IPS-20b (cell line): ENCODE data around the gene MT1E.
A peak's percentile ranks its signal among the peaks of the same experiment; 100 is the strongest.

Source experiments
- H3K27ac ChIP-seq: one replicate; pipeline ENCODE4 v1.5.1; 2013; ENCODE audit warnings: low read length
- H3K27me3 ChIP-seq: 2 replicates; pipeline ENCODE4 v1.6.1; 2013; ENCODE audit warnings: mild to moderate bottlenecking, low read length, inconsistent platforms; ENCODE audit not compliant: insufficient read depth
- H3K36me3 ChIP-seq: 2 replicates; pipeline ENCODE4 v1.6.1; 2013; ENCODE audit warnings: low read depth, mild to moderate bottlenecking, inconsistent platforms, low read length, moderate library complexity; ENCODE audit not compliant: insufficient read depth
- H3K4me1 ChIP-seq: 2 replicates; pipeline ENCODE4 v1.6.1; 2013; ENCODE audit warnings: mild to moderate bottlenecking, control low read depth, inconsistent platforms, low read length, moderate library complexity; ENCODE audit not compliant: insufficient read depth
- H3K4me3 ChIP-seq: 2 replicates; pipeline ENCODE4 v1.5.1; 2013; ENCODE audit warnings: mild to moderate bottlenecking, low read length, inconsistent platforms
- H3K9ac ChIP-seq: 2 replicates; pipeline ENCODE4 v1.6.1; 2013; ENCODE audit warnings: low read depth, mild to moderate bottlenecking, inconsistent platforms, low read length, moderate library complexity
- H3K9me3 ChIP-seq: 2 replicates; pipeline ENCODE4 v1.6.1; 2013; ENCODE audit warnings: mild to moderate bottlenecking, low read depth, low read length, inconsistent platforms; ENCODE audit not compliant: insufficient read depth

Gene MT1E

DNA sequence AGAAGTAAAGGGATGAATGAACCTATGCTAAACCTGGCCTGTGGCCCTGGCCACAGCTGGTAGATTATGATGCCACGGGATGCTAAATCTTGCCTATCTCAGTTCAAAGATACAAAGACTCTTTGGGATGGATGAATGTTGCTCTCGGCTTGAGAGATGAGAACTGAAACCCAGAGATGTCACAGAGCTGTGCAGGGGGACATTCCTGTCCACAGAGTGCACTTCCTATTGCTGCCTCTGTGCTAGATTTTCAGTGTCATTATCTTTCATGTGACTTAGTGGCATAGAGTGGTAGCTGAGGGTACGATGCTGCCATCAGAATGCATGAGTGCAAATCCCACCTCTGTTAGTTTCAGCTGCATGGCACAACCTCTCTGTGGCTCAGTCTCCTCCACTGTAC lies 4.6 kb downstream of the MT1E start:
- H3K4me3 ChIP-seq = no peak overlapping the region

DNA sequence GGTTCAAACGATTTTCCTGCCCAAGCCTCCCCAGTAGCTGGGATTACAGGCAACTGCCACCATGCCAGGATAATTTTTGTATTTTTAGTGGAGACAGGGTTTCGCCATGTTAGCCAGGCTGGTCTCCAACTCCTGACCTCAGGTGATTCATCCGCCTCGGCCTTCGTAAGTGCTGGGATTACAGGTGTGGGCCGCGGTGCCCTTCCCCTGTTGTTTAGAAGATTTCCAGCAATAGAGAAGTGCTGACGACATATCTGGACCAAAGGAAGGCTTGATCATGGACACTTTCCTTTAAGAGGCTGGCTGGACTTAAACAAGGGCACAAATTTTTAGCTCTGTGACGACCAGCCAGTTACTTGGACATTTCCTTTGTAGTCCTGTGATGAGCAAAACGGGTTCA lies 5.6 kb downstream of the MT1E start:
- peaks cover 100% of the 10 kb centered on the region for H3K27me3 ChIP-seq
- H3K4me3 ChIP-seq = no peak overlapping the region
- no peak overlapping the region for H3K27ac ChIP-seq
- no peaks in the 10 kb centered on the region for H3K9me3 ChIP-seq
- H3K36me3 ChIP-seq = no peaks in the 10 kb centered on the region
- peaks cover 3% of the 10 kb centered on the region; the same call in 1 of the 2 replicates for H3K4me1 ChIP-seq
- no peak overlapping the region for H3K9ac ChIP-seq

More for the DNA sequence above, 4.6 kb downstream of the MT1E start:
- peaks cover 100% of the 10 kb centered on the region for H3K27me3 ChIP-seq
- peaks cover 5% of the 10 kb centered on the region; the same call in 1 of the 2 replicates for H3K4me1 ChIP-seq
- H3K9ac ChIP-seq = no peak overlapping the region
- no peaks in the 10 kb centered on the region for H3K9me3 ChIP-seq
- H3K27ac ChIP-seq = no peak overlapping the region
- no peaks in the 10 kb centered on the region for H3K36me3 ChIP-seq

GRCh38 chr16:56631832-56632155 lies 6.2 kb downstream of the MT1E start:
- Histone ChIP-seq H3K4me3 (peak overlapping the region; percentile 47; the same call in 1 of the 2 replicates), H3K27me3 (peaks cover 100% of the 10 kb centered on the region), H3K9ac (no peak overlapping the region), H3K36me3 (no peaks in the 10 kb centered on the region), H3K27ac (no peak overlapping the region), H3K4me1 (peaks cover 3% of the 10 kb centered on the region; the same call in 1 of the 2 replicates), H3K9me3 (no peaks in the 10 kb centered on the region)

DNA sequence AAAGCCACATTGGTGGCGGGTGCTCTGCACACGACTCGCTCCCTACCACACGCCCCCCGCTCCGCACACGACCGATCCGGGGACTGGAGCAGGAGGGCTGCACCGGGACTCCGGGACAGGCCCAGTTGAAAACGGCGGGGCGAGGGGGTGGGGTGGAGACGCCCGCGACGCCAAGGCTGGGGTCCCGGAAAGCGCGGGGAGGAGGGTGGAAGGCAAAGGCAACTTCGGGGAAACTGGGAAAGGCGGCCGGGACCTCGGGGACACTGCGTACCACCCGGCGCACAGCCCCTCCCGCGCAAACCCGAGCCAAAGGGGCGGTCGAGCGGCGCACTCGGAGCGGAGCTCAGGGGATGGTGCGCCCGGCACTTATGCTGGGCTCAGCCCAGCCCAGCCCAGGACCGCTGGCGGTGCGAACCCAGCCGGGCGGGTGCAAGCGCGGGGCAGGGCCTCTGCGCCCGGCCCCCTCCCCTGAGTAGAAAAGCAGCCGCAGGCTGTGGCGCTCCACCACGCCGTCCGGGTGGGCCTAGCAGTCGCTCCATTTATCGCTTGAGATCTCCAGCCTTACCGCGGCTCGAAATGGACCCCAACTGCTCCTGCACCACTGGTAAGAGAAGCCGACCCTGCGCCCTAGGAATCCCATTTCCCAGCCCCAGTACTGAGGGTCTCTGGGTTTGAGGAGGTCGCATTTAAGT lies 6.7 kb downstream of the MT1E start, which contains the start of gene MT1M:
Gene MT1M (plus strand): TSS at position 504 of the 692 bp plus-strand sequence. CDS start 73 bp downstream, at position 577.
- no peak within 1 kb of the TSS for H3K27ac ChIP-seq
- H3K9ac ChIP-seq = no peak within 1 kb of the TSS
- peaks cover 3% of the 10 kb centered on the region; the same call in 1 of the 2 replicates for H3K4me1 ChIP-seq
- H3K36me3 ChIP-seq = no peaks in the 10 kb centered on the region
- H3K9me3 ChIP-seq = no peaks in the 10 kb centered on the region
- peaks cover 100% of the 10 kb centered on the region for H3K27me3 ChIP-seq
- peak within 1 kb of the TSS; percentile 47; the same call in 1 of the 2 replicates for H3K4me3 ChIP-seq

DNA sequence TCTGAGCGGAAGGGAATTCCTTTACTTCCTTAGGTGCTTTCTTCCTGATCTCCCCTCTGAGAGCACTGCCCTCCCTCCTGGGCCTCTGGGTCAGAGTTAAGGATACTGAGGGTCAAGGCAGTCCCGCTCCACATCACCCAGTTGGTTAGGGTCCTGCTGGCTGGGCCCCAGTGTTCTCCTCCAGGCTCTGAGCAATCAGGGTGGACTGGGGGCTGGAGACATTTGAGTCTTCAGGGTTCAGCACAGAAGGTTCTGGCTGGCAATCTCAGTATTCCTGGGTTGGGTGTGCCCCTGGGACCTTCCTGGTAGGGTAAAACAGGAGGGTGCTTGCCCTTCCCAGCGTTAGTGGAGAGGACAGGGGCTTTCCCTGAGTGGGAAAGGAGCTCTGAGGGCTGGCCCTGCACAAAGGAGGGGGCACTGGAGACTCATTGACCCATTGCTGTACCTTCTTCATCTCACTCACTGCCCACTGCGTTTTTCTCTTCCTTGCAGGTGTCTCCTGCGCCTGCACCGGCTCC lies 7.3 kb downstream of the MT1E start:
- peaks cover 100% of the 10 kb centered on the region for H3K27me3 ChIP-seq
- H3K4me3 ChIP-seq = peak overlapping the region; percentile 47; the same call in 1 of the 2 replicates
- H3K9me3 ChIP-seq = no peaks in the 10 kb centered on the region
- no peaks in the 10 kb centered on the region for H3K36me3 ChIP-seq
- H3K9ac ChIP-seq = no peak overlapping the region
- H3K27ac ChIP-seq = no peak overlapping the region
- peaks cover 3% of the 10 kb centered on the region; the same call in 1 of the 2 replicates for H3K4me1 ChIP-seq

GRCh38 chr16:56633535-56633934 lies 8.0 kb downstream of the MT1E start:
- no peaks in the 10 kb centered on the region for H3K9me3 ChIP-seq
- no peak overlapping the region for H3K4me3 ChIP-seq
- H3K9ac ChIP-seq = no peak overlapping the region
- H3K36me3 ChIP-seq = no peaks in the 10 kb centered on the region
- H3K27me3 ChIP-seq = peaks cover 100% of the 10 kb centered on the region
- H3K27ac ChIP-seq = no peak overlapping the region
- H3K4me1 ChIP-seq = peaks cover 3% of the 10 kb centered on the region; the same call in 1 of the 2 replicates

GRCh38 chr16:56634715-56635440 lies 9.3 kb downstream of the MT1E start:
- H3K4me3 ChIP-seq = 0 out of 2 replicates have a peak overlapping the region, but pooled peaks have one; percentile 27
- no peaks in the 10 kb centered on the region; the same call in 1 of the 2 replicates for H3K9me3 ChIP-seq
- no peaks in the 10 kb centered on the region for H3K36me3 ChIP-seq
- H3K27me3 ChIP-seq = peaks cover 100% of the 10 kb centered on the region
- no peak overlapping the region for H3K9ac ChIP-seq
- H3K27ac ChIP-seq = no peak overlapping the region
- peaks cover 3% of the 10 kb centered on the region; the same call in 1 of the 2 replicates for H3K4me1 ChIP-seq

- peaks cover 100% of the 10 kb centered on the region for H3K27me3 ChIP-seq
These were observed 9.9 kb downstream of the MT1E start for GRCh38 chr16:56635441-56635967.

GRCh38 chr16:56636616-56637413 lies 11.2 kb downstream of the MT1E start:
- no peak overlapping the region for H3K27ac ChIP-seq
- H3K9ac ChIP-seq = no peak overlapping the region
- H3K9me3 ChIP-seq = no peaks in the 10 kb centered on the region; the same call in 1 of the 2 replicates
- H3K27me3 ChIP-seq = peaks cover 100% of the 10 kb centered on the region
- peaks cover 3% of the 10 kb centered on the region; the same call in 1 of the 2 replicates for H3K4me1 ChIP-seq
- H3K36me3 ChIP-seq = no peaks in the 10 kb centered on the region
- H3K4me3 ChIP-seq = no peak overlapping the region

More at GRCh38 chr16:56635441-56635967, 9.9 kb downstream of the MT1E start:
- peaks cover 3% of the 10 kb centered on the region; the same call in 1 of the 2 replicates for H3K4me1 ChIP-seq
- no peak overlapping the region for H3K9ac ChIP-seq
- H3K27ac ChIP-seq = no peak overlapping the region
- no peaks in the 10 kb centered on the region for H3K36me3 ChIP-seq
- no peaks in the 10 kb centered on the region; the same call in 1 of the 2 replicates for H3K9me3 ChIP-seq
- 0 out of 2 replicates have a peak overlapping the region, but pooled peaks have one; percentile 27 for H3K4me3 ChIP-seq

GRCh38 chr16:56637814-56638750 lies 12.5 kb downstream of the MT1E start, which contains the start of gene MT1A:
MT1A (plus strand) TSS chr16:56638666; CDS start chr16:56638739, 73 bp downstream.
- Histone ChIP-seq H3K4me3 (peak within 1 kb of the TSS; percentile 47), H3K27me3 (peaks cover 100% of the 10 kb centered on the region), H3K9ac (no peak within 1 kb of the TSS)

More at GRCh38 chr16:56637814-56638750, 12.5 kb downstream of the MT1E start, which contains the start of gene MT1A:
- Histone ChIP-seq H3K4me1 (peaks cover 3% of the 10 kb centered on the region; the same call in 1 of the 2 replicates), H3K36me3 (no peaks in the 10 kb centered on the region), H3K9me3 (no peaks in the 10 kb centered on the region; the same call in 1 of the 2 replicates), H3K27ac (no peak within 1 kb of the TSS)
